Activated CD4-positive, alpha-beta T cell treated with anti-CD3 and anti-CD28 coated beads for 1 hour (primary cell): Measurements from ENCODE around the gene PDHA2.
"Not testable (repeated sequence)": the region's sequence is repeated elsewhere in the genome, so short reads cannot be mapped to it uniquely, and the experiment has no call there.

Experiments
- DNase-seq: peaks from one replicate; pipeline ENCODE4 v3.0.0-alpha.2; 2020

The PDHA2 gene

GRCh38 chr4:95839891-95840290, at the start of gene PDHA2:
TSS of gene PDHA2 (plus strand) at chr4:95840093. CDS start at chr4:95840151, 58 bp downstream.
- no peak for DNase-seq

GRCh38 chr4:95798003-95798402, 41.9 kb upstream of the PDHA2 start:
- DNase-seq = no peak

GRCh38 chr4:95798727-95799126, 41.2 kb upstream of the PDHA2 start:
- no peak for DNase-seq

GRCh38 chr4:95821867-95822266, 18.0 kb upstream of the PDHA2 start:
- no peak for DNase-seq

- DNase-seq = no peak
Measured at GRCh38 chr4:95825546-95825945, 14.3 kb upstream of the PDHA2 start.

GRCh38 chr4:95830651-95831050, 9.2 kb upstream of the PDHA2 start:
- no peak for DNase-seq

GRCh38 chr4:95831166-95831565, 8.7 kb upstream of the PDHA2 start:
- DNase-seq = no peak

- DNase-seq = no peak
Measured at GRCh38 chr4:95833711-95834194, 6.1 kb upstream of the PDHA2 start.

GRCh38 chr4:95835672-95836071, 4.2 kb upstream of the PDHA2 start:
- no peak for DNase-seq

GRCh38 chr4:95838192-95838591, 1.7 kb upstream of the PDHA2 start:
- DNase-seq = no peak

GRCh38 chr4:95847908-95848460, 8.1 kb downstream of the PDHA2 start:
- no peak for DNase-seq

GRCh38 chr4:95850161-95850560, 10.3 kb downstream of the PDHA2 start:
- DNase-seq = no peak

- no peak for DNase-seq
Measured at GRCh38 chr4:95857761-95858160, 17.9 kb downstream of the PDHA2 start.

- DNase-seq = no peak
Measured at GRCh38 chr4:95867919-95868318, 28.0 kb downstream of the PDHA2 start.

GRCh38 chr4:95869414-95869813, 29.5 kb downstream of the PDHA2 start:
- DNase-seq = not testable (repeated sequence)

- DNase-seq = no peak
Measured at GRCh38 chr4:95869961-95870500, 30.1 kb downstream of the PDHA2 start.

GRCh38 chr4:95877636-95878035, 37.7 kb downstream of the PDHA2 start:
- no peak for DNase-seq

- DNase-seq = no peak
Measured at GRCh38 chr4:95887551-95887950, 47.7 kb downstream of the PDHA2 start.

GRCh38 chr4:95889662-95890061, 49.8 kb downstream of the PDHA2 start:
- no peak for DNase-seq
